Upper lobe of right lung (tissue), 1 donor: ENCODE measurements around the gene NUDCD2. TPM values are rescaled to one million over a fixed set of nuclear protein-coding genes. Genes with fewer than 3 reads are reported as not detected.

Experiments
- ATAC-seq: fragments of 200-7000 bp; cut with Tn5 transposase; one replicate; pipeline ENCODE4 v1.9.1; 2020; ENCODE audit warnings: mild to moderate bottlenecking, moderate library complexity
- DNase-seq: peaks from one replicate; pipeline ENCODE4 v3.0.0-alpha.2; 2020
- H3K27ac ChIP-seq: fragments of 200-600 bp; one replicate; pipeline ENCODE4 v1.8.0; 2022
- H3K27me3 ChIP-seq: fragments of 200-600 bp; one replicate; pipeline ENCODE4 v1.8.0; 2022; ENCODE audit warnings: mild to moderate bottlenecking
- H3K36me3 ChIP-seq: fragments of 200-600 bp; one replicate; pipeline ENCODE4 v1.8.0; 2022
- H3K4me1 ChIP-seq: fragments of 200-600 bp; one replicate; pipeline ENCODE4 v1.8.0; 2022
- H3K4me3 ChIP-seq: fragments of 200-600 bp; one replicate; pipeline ENCODE4 v1.8.0; 2022; ENCODE audit warnings: mild to moderate bottlenecking
- H3K9me3 ChIP-seq: fragments of 200-600 bp; one replicate; pipeline ENCODE4 v1.8.0; 2022
- intact Hi-C: fragments of 100-400 bp; cut with DNase I; formaldehyde crosslinking; loops from one replicate; pipeline ENCODE4 v1.11.0; 2022
- total RNA-seq: library from RNA; stranded (reverse); fragmentation: NEBNext Ultra II Directional; extraction: Animal tissue kit (Norgen Biotek cat#: 25700); gene quantifications from one replicate; pipeline ENCODE4 v1.2.1, GENCODE V29; 2021
- TF ChIP-seq, protein P1 (sequence below): fragments of 200-600 bp; IDR thresholded peaks from one replicate; pipeline ENCODE4 v1.8.0; 2022; ENCODE audit warnings: antibody characterized with exemption
- donor health status: DM: no; HTN: yes; CAD: no; lungs with severe emphysema.

NUDCD2 gene
- total RNA-seq, 1 donor from 2014 or later = 21.8 TPM

GRCh38 chr5:163478982-163479271 is 19.0 kb upstream of the NUDCD2 start:
- Histone ChIP-seq H3K4me3 (no peak overlapping the region), H3K9me3 (no peaks in the 10 kb centered on the region), H3K27me3 (no peaks in the 10 kb centered on the region), H3K4me1 (no peaks in the 10 kb centered on the region), H3K27ac (no peak overlapping the region), H3K36me3 (no peaks in the 10 kb centered on the region)
- DNase-seq (no peak), ATAC-seq (no peak)
- TF ChIP-seq, protein P1, sequence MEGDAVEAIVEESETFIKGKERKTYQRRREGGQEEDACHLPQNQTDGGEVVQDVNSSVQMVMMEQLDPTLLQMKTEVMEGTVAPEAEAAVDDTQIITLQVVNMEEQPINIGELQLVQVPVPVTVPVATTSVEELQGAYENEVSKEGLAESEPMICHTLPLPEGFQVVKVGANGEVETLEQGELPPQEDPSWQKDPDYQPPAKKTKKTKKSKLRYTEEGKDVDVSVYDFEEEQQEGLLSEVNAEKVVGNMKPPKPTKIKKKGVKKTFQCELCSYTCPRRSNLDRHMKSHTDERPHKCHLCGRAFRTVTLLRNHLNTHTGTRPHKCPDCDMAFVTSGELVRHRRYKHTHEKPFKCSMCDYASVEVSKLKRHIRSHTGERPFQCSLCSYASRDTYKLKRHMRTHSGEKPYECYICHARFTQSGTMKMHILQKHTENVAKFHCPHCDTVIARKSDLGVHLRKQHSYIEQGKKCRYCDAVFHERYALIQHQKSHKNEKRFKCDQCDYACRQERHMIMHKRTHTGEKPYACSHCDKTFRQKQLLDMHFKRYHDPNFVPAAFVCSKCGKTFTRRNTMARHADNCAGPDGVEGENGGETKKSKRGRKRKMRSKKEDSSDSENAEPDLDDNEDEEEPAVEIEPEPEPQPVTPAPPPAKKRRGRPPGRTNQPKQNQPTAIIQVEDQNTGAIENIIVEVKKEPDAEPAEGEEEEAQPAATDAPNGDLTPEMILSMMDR = no peak
- intact Hi-C loops = no loop called here

DNA sequence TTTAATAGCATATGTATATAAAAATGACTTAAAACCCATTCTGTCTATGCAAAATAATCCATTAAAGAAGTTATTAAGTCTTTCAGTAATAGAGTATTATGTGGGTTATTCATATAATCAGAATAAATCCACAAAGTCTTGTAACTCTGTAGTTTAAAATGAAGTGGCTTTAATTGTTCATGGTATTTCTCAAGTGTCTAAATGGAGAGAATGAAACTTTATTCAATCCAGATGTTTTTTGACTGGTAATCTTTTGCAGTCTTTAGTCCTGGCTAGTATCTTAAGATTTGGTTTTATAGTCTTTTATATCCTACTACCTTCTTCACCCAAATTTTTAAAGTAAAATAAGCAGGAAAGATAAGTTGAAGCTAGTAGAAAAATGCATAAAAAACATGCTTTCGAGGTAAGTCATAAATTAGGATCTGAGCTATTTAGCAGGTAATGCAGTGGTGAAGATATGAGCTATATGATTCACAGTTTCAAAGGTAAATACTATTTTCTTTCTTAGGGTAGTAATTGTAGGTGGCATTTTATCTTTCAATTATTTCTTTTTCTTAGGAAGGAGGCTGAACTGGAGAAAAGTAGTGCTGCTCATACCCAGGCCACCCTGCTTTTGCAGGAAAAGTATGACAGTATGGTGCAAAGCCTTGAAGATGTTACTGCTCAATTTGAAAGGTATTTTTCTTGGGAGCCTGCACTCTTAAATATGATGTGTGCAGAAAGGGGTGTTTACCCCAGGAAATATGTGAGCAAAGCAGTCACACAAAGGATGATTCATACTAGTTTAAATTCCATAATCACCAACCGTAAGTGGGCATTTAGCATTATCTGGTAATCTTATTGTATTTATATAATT is 18.5 kb upstream of the NUDCD2 start:
- TF ChIP-seq, protein P1 = no peak

DNA sequence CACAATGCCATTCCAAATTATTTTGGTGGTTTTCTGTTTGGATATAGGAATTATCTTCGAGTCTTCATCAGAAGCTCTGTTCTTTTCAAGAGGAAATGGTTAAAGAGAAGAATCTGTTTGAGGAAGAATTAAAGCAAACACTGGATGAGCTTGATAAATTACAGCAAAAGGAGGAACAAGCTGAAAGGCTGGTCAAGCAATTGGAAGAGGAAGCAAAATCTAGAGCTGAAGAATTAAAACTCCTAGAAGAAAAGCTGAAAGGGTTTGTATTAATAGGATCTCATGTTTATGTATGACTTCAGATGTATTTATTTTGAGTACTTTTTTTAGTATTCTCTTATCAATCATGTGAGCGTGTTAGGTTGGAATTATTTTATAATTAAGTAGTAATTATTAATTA is 15.5 kb upstream of the NUDCD2 start:
- H3K4me3 ChIP-seq = no peak overlapping the region
- ATAC-seq = no peak

More for the DNA sequence above, 18.5 kb upstream of the NUDCD2 start:
- ATAC-seq (no peak), DNase-seq (no peak)
- no peak overlapping the region for H3K27ac ChIP-seq
- no peaks in the 10 kb centered on the region for H3K36me3 ChIP-seq
- H3K4me1 ChIP-seq = no peaks in the 10 kb centered on the region
- H3K4me3 ChIP-seq = no peak overlapping the region
- H3K9me3 ChIP-seq = no peaks in the 10 kb centered on the region
- no peaks in the 10 kb centered on the region for H3K27me3 ChIP-seq
- intact Hi-C loops = no loop called here

GRCh38 chr5:163473635-163474243 is 13.8 kb upstream of the NUDCD2 start:
- H3K9me3 ChIP-seq = no peaks in the 10 kb centered on the region
- TF ChIP-seq, protein P1 = peak; percentile 41
- DNase-seq (no peak), ATAC-seq (peak; percentile 44)
- H3K27me3 ChIP-seq = no peaks in the 10 kb centered on the region
- no peak overlapping the region for H3K27ac ChIP-seq
- no peak overlapping the region for H3K4me3 ChIP-seq
- H3K36me3 ChIP-seq = no peaks in the 10 kb centered on the region
- H3K4me1 ChIP-seq = no peaks in the 10 kb centered on the region
- intact Hi-C loops = no loop called here

More for the DNA sequence above, 15.5 kb upstream of the NUDCD2 start:
- no peaks in the 10 kb centered on the region for H3K4me1 ChIP-seq
- intact Hi-C loops = no loop called here
- no peak overlapping the region for H3K27ac ChIP-seq
- no peaks in the 10 kb centered on the region for H3K36me3 ChIP-seq
- TF ChIP-seq, protein P1 = no peak
- no peak for DNase-seq
- H3K9me3 ChIP-seq = no peaks in the 10 kb centered on the region
- no peaks in the 10 kb centered on the region for H3K27me3 ChIP-seq

- TF ChIP-seq, protein P1 = no peak
- no peaks in the 10 kb centered on the region for H3K36me3 ChIP-seq
- H3K4me3 ChIP-seq = no peak overlapping the region
- intact Hi-C loops = no loop called here
- H3K4me1 ChIP-seq = no peaks in the 10 kb centered on the region
- no peak for ATAC-seq
- H3K9me3 ChIP-seq = no peaks in the 10 kb centered on the region
- no peak for DNase-seq
- H3K27me3 ChIP-seq = no peaks in the 10 kb centered on the region
- H3K27ac ChIP-seq = no peak overlapping the region
Measured at GRCh38 chr5:163467682-163468081, 7.8 kb upstream of the NUDCD2 start.
